ENCODE data around the gene TRAF3. TPM values are rescaled to one million over a fixed set of nuclear protein-coding genes. Genes with fewer than 3 reads are reported as not detected.

The TRAF3 gene
- total and polyA plus RNA-seq, 10 donors = 11.1 to 61.5 (median 39.1) TPM

GRCh38 chr14:102923201-102923924 lies 146.1 kb downstream of the TRAF3 start:
- WGBS, 5 donors = 9 to 12% (median 10%) methylated on average over 18 to 53 of the region's 53 CpGs
- DNase-seq = no peak
- no peaks in the 10 kb centered on the region for H3K36me3 ChIP-seq
- no peak overlapping the region for H3K27ac ChIP-seq
- H3K4me3 ChIP-seq = peak overlapping the region; percentile 7 to 64 (median 26)
- intact Hi-C loops (cut with DNase I; ENCODE audit: low total_unique reads) = no loop called here
- no peaks in the 10 kb centered on the region for H3K9me3 ChIP-seq
- H3K27me3 ChIP-seq (replicated peaks in 1 of 7) = peaks cover 0 to 67% (median 31%) of the 10 kb centered on the region in 7 donors
- peaks cover 11 to 34% (median 27%) of the 10 kb centered on the region in 6 donors for H3K4me1 ChIP-seq
- TF ChIP-seq POLR2A (IDR thresholded peaks at IDR 0.05) = no peak
- no peak for TF ChIP-seq CTCF (IDR thresholded peaks at IDR 0.05 in 8 of 11, conservative IDR thresholded peaks at IDR 0.05 in 3 of 11)
- TF ChIP-seq POLR2AphosphoS5 (IDR thresholded peaks at IDR 0.05) = no peak

- peaks cover 16 to 40% (median 33%) of the 10 kb centered on the region in 6 donors for H3K4me1 ChIP-seq
- DNase-seq = no peak
Observed at GRCh38 chr14:102923925-102924486, 146.8 kb downstream of the TRAF3 start.

GRCh38 chr14:102924632-102925588 lies 147.7 kb downstream of the TRAF3 start:
- no peak for DNase-seq
- 83 to 86% (median 85%) methylated on average over 19 to 25 of the region's 25 CpGs for WGBS, 5 donors
- Histone ChIP-seq H3K4me3 (no peak overlapping the region), H3K27ac (no peak overlapping the region), H3K4me1 (peaks cover 25 to 49% (median 42%) of the 10 kb centered on the region in 6 donors), H3K27me3 (replicated peaks in 1 of 7) (peaks cover 3 to 82% (median 47%) of the 10 kb centered on the region in 7 donors), H3K36me3 (no peaks in the 10 kb centered on the region), H3K9me3 (no peaks in the 10 kb centered on the region)
- TF ChIP-seq POLR2A (IDR thresholded peaks at IDR 0.05) (no peak), CTCF (IDR thresholded peaks at IDR 0.05 in 8 of 11, conservative IDR thresholded peaks at IDR 0.05 in 3 of 11) (no peak), POLR2AphosphoS5 (IDR thresholded peaks at IDR 0.05) (no peak)
- intact Hi-C loops (cut with DNase I; ENCODE audit: low total_unique reads) = no loop called here

More at GRCh38 chr14:102923925-102924486, 146.8 kb downstream of the TRAF3 start:
- Histone ChIP-seq H3K36me3 (no peaks in the 10 kb centered on the region), H3K27ac (no peak overlapping the region), H3K9me3 (no peaks in the 10 kb centered on the region), H3K4me3 (peak overlapping the region in 2 of 8 donors; percentile 23 to 64), H3K27me3 (replicated peaks in 1 of 7) (peaks cover 0 to 73% (median 38%) of the 10 kb centered on the region in 7 donors)
- intact Hi-C loops (cut with DNase I; ENCODE audit: low total_unique reads) = no loop called here
- TF ChIP-seq POLR2AphosphoS5 (IDR thresholded peaks at IDR 0.05) = no peak
- WGBS, 5 donors = 41 to 49% (median 44%) methylated on average over 10 to 11 of the region's 11 CpGs

- WGBS, 5 donors = 78 to 89% (median 85%) methylated on average over 8 to 11 of the region's 11 CpGs
- no peak overlapping the region for H3K27ac ChIP-seq
- peaks cover 3 to 90% (median 54%) of the 10 kb centered on the region in 7 donors for H3K27me3 ChIP-seq (replicated peaks in 1 of 7)
- no peaks in the 10 kb centered on the region for H3K9me3 ChIP-seq
- intact Hi-C loops (cut with DNase I; ENCODE audit: low total_unique reads) = no loop called here
- DNase-seq = no peak
- H3K4me1 ChIP-seq = peaks cover 28 to 57% (median 49%) of the 10 kb centered on the region in 6 donors
- TF ChIP-seq POLR2A (IDR thresholded peaks at IDR 0.05) (no peak), POLR2AphosphoS5 (IDR thresholded peaks at IDR 0.05) (no peak), CTCF (IDR thresholded peaks at IDR 0.05 in 8 of 11, conservative IDR thresholded peaks at IDR 0.05 in 3 of 11) (no peak)
- no peak overlapping the region for H3K4me3 ChIP-seq
- no peaks in the 10 kb centered on the region for H3K36me3 ChIP-seq
Observed at GRCh38 chr14:102925646-102926045, 148.4 kb downstream of the TRAF3 start.

Data from spleen (tissue), 11 donors.